Tracheal epithelial cell (primary cell): ENCODE measurements around the gene IMMP1L. TPM values are rescaled to one million over a fixed set of nuclear protein-coding genes. Genes with fewer than 3 reads are reported as not detected.

Experiments
- total RNA-seq: library from RNA; depleted of rRNA; stranded (reverse); fragments of >200 nt; gene quantifications from 2 replicates; pipeline ENCODE4 v1.2.1, GENCODE V29; 2014

IMMP1L gene, protein sequence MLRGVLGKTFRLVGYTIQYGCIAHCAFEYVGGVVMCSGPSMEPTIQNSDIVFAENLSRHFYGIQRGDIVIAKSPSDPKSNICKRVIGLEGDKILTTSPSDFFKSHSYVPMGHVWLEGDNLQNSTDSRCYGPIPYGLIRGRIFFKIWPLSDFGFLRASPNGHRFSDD
- 10.4 and 15.6 TPM in 2 replicates for total RNA-seq

DNA sequence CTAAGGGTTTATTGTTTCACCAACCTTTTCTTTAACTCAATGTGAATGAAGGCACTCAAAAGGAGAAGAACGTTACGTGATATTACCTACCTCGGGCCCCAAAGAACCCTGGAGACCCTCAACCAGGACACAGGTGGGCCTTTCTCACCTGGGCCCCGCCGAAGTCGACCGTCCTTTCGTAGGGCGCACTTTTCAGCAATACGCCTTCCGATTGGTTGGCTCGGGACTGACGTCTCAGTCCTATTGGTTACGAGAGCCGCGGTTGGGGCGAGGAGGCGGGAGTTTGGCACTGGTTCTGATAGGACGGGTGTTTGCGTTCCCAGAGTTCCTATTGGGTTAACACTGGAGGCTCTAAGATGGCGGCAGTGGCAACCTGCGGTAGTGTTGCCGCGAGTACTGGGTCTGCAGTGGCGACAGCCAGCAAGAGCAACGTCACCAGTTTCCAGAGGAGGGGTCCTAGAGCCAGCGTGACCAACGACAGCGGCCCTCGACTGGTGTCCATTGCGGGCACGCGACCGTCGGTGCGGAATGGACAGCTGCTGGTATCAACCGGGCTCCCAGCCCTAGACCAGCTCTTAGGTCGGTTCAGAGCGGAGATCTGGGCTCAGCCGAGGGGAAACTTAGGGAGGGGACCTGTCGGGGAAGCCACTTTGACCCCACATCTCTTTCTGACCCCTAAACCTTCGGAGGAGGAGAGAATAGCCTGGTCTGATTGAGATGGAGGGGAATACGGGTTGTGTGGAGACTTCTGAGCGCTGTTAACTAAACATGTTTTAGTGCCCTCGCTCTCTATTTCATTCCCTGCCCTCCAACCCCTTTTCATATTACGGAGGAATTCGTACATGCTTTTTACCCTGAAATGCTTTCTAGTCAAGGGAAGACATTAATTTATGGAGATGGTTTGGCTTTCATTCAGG, at the start of gene IMMP1L, which contains the start of gene ELP4:
Gene IMMP1L (minus strand): TSS at position 194 of the 917 bp plus-strand sequence. CDS start 46,346 bp downstream, outside the sequence.
Gene ELP4 (plus strand): TSS at position 339 of the 917 bp plus-strand sequence. CDS start 18 bp downstream, at position 357.

Other genes starting within 250 kb of the IMMP1L start
- gene DCDC1, start 139.9 kb downstream of the IMMP1L start, total RNA-seq, result under 0.01 and 0.21 TPM in 2 replicates
- 11.8 and 12.8 TPM in 2 replicates for gene DNAJC24, start 139.8 kb downstream of the IMMP1L start, total RNA-seq
- 9.8 and 13.0 TPM in 2 replicates for gene ELP4, start 145 bp upstream of the IMMP1L start, total RNA-seq